ENCODE data around the gene FBF1. TPM values are rescaled to one million over a fixed set of nuclear protein-coding genes. Genes with fewer than 3 reads are reported as not detected.
"Not testable (repeated sequence)": the region's sequence is repeated elsewhere in the genome, so short reads cannot be mapped to it uniquely, and the experiment has no call there.

FBF1 gene
- polyA plus RNA-seq, 4 donors = 5.5 to 16.9 (median 10.8) TPM

DNA sequence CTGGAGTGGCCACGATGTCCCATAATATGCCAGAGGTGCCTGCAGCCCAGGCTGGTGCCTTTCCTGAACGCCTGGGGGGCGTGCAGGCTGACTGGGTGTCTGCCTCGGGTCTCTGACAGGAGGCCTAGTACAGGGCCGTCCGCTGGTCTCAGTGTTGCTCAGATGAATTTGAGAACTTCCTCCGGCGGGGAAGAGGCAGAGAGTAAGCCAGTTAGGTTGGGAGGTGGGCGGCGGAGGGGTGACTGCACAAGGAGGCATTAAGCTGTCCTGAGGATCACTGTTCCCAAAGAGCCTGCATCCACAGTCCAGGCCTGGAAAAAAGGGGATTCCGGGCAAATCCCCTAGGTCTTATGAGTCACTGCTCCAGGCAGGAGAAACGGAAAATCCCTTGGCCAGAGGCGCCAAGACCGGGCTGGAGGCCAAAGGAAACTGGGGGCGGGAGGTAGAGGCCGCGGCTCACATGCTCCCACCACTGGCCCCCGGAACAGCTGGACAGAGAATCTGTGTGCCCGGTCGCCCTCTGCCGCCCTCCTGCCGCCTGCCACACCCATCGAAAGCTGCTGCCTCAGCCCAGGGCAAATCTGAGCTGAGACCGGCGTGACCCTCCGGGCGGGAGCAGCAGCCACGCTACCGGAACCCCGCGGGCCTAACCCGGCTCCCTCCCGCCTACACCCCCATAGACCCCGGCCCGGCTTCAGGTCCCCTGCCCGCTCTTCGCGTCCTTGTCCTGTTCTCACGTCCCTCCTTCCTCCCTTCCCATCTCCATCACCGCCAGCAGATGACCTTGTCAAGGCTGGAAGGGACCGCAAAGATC is 63.7 kb downstream of the FBF1 start:
- DNase-seq (ENCODE audit: low read depth in 4 of 4, low spot score in 2 of 4) = peak in 1 of 4 donors; percentile 43

DNA sequence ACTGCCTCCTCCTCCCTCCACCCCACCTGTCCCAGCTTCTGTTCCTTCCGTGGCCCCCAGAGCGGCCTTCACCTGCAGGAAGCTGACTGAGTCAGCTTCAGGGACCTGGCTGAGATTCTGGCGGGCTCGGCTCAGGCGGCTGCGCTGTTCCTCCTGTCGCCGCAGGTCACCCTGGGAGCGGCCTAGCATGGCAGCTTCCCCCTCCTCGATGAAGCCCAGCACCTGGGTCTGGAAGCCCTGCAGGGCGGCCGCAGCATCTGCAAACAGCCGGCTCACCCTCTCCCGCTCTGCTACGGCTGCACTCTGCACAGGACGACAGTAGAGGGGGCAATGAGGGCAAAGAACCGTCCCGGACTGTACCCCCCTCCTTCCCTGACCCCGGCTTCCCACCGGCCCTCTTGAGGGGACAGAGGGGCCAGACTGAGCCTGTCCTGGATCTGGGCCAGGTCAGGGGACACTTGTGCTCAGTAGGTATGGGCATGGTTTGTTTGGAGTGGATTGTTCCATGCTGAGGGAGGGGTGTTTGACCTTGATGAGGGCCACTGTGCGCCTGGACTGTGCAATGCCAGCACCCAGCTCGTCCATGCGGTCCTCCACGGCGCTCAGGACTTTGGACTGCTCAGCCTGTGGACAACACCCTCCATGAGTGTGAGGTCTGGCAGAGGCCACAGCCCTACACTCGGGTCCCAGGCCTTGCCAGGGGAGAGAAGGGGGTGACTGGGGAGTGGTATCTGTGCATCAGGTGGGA is 64.5 kb downstream of the FBF1 start:
- no peak for DNase-seq (ENCODE audit: low read depth in 4 of 4, low spot score in 2 of 4)

DNA sequence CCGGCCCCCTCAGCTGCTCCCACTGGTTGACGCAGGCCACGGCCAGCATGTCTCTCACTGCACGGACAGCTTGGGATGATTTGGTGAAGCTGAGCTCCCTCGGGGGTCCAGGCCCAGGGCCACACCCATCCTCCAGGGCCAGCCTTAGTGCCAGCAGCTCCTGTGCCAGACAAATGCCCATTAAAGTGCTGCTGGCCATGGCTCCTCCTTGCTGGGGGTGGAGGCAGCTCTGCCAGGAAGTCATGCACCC is 65.0 kb downstream of the FBF1 start:
- DNase-seq (ENCODE audit: low read depth in 4 of 4, low spot score in 2 of 4) = no peak

DNA sequence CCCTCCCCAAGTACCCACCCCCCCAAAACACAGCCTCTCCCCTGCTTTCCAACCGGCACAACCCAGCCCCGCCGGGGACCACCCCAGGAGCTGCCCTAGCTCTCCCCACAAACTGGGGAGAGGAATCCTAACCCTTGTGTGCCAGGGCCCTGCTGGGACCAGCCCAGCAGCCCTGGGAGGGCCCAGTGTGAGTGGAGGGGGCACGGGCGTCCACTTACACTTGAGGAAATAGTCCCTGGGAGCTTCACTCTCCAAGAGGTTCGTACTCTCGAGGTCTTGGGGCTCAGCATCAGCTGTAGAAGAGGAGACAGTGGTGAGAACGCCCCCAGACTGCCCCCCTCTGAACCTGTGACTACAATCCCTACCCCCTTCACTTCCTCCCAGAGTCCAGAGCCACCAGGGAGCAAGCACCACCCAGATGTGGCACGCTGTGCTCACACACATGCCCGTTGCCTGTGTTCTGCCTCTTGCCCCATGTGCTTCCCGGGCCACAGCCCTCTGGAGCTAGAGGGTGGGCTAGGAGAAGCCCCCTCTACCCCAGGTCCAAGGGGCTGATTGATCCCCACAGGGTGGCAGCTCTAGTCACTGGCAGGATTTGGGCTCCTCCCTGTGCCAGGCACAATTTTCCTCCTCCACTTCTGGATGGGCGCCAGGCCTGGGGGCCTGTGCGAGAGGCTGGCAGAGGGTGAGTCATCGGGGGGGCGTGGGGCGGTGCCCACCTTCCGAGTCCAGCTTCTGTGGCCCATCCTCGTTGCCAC is 65.5 kb downstream of the FBF1 start:
- no peak for DNase-seq (ENCODE audit: low read depth in 4 of 4, low spot score in 2 of 4)

DNA sequence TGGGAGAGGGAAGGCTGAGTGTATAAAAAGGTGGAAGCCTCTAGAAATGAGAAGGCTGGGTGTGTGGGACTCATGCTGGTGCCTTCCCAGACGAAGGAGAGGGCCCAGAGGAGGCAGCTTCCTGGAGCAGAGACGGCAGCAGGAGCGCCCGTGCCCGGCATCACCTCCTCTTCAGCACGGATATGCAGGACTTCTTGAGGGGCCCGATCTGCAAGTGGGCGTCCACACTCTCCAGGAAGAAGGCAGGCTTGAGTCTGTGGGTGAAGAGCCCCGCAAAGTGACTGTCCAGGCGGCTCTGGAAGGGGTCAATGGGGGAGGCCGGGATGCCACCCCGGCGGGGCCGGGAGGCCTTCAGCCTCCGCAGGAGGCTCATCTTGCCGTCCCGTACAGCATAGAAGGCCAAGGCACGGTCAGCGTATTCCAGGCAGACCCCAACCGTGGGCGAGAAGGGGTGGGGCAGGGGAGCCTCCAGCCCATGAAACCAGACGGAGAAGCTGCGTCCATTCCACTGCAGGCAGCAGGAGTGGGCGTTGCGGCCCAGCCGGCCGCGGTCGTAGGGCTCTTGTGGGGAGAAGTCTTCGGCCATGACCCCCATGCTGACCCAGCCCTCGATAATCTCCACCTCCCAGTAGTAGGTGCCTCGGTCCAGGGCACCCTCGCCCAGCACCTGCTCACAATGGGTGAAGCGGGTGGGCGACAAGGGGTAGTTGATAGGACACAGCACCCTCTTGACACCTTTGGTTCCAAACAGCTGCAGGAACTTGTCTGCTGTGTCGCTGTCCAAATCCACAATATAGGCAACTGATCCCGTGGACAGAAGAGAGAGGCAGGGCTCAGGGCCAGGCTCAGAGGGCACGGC is 66.3 kb downstream of the FBF1 start:
- no peak for DNase-seq (ENCODE audit: low read depth in 4 of 4, low spot score in 2 of 4)

DNA sequence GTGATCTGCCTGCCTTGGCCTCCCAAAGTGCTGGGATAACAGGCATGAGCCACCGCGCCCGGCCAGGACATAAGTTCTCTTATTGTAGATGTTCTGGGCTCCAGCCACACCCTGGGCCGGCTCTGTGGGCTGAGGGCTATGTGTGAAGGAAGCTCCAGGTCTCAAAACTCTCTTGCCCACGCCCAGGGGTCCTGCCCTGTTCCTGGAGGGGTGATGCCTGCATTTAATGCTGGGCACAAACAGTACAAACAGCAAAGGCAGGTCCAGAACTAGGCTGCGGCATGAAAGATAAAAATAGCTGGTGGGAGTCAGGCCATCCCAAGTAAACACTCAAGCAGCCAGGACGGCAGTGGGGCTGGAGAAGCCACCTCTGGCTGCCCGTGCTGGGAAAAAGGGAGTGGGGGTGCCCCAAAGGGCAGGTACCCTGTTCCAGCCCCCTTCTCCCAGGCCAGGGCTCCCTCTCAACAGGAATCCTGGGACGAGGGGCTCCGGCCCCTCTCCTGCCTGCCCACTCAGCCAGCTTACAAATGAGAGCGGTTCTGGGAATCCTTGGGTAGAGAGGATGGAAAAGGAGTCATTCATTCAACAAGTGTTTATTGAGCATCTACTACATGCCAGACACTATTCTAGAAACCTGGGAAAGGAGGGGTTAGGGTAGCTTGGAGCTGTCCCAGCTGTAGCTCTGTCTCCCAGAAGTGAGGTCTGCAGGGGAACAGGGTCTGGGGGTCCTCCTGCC is 67.1 kb downstream of the FBF1 start:
- no peak for DNase-seq (ENCODE audit: low read depth in 4 of 4, low spot score in 2 of 4)

DNA sequence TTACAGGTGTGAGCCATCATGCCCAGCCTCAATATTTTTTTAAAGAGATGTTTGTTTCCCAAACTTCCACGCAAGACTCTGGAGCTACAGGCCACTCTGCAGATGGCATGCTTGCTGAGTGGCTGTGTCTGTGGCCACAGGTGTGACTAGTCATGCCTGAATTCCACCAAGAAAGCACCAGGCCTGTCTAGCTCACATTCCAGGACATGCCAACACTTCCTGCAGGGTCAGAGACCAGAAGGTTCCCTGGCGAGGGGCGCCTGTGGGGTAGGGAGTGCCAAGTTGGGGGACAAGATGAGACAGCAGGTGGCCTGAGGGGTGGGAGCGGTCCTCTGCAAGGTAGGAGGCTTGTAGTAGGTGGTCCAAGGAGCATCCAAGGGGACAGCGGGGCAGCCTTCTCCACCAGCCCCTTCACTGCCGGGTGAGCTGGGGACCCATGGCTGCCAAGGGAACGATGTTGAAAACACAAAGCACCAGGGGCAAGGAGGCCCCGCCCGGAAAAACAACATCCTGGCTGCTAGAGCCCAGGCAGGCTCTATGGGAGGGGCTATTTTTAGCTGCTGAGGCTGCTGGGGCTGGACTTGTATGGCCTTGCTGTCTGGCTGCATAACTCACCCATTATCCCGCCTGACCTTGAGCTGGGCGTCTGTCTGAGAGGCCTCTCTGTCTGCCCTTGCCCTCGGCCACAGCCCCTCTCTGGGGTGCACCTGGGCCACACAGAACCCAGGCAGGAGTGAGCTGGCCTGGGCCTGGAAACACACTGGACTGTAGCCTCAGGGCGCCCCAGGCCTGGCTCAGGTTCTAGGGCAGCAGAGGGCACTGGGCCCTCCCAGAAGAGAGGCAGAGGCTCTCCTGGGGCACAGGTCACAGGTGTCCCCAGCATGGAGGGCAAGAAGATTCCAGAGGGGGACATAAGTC is 68.1 kb downstream of the FBF1 start:
- no peak for DNase-seq (ENCODE audit: low read depth in 4 of 4, low spot score in 2 of 4)

DNA sequence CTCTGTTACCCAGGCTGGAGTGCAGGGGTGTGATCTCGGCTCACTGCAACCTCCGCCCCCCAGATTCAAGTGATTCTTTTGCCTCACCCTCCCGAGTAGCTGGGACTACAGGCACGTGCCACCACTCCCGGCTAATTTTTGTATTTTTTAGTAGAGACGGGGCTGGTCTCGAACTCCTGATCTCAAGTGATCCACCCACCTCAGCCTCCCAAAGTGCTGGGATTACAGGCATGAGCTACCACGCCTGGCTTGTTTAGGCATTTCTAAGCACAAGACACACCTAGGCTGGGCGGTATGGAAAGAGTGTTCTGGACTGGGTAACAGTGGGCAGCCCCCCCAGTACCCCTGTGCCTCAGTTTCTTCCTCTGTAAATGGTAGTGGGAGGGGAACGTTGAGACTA is 70.6 kb downstream of the FBF1 start:
- DNase-seq (ENCODE audit: low read depth in 4 of 4, low spot score in 2 of 4) = not testable (repeated sequence)

DNA sequence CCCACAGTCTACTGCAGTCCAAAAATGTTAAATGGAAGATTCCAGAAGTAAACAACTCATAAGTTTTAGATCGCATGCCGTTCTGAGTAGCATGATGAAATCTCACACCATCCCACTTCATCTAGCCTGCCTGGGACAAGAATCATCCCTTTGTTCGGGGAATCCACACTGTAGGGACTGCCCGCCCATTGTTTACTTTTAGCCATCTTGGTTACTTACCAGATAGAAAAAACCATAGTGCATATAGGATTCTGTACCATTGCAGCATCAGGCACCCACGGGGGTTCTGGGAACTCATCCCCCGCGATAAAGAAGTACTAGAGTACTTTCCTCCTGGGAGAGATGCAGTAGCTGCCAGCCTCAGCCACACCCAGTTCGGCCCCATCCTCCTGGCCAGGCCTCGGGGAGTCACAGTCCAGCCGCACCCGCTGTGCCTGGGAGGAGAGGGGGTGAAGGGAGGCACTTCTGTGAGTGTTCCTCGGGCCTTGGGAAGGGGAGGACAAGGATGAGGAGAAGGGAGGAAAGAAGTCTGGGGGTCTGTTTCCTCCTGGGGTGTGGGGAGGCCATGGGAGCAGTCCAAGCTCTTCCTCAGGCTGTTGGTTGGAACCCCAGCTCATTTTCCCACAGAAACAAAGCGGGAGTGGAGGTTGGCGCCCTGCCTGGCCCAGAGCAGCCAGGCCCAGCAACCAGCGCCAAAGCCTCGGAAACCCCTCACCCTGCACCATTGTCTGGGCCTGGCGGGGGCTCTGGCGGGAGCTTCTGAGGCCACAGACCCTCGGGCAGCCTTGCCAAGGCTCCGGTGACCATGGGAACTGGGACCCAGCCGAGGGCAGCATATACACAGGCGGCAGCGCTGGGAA is 71.3 kb downstream of the FBF1 start:
- DNase-seq (ENCODE audit: low read depth in 4 of 4, low spot score in 2 of 4) = no peak

DNA sequence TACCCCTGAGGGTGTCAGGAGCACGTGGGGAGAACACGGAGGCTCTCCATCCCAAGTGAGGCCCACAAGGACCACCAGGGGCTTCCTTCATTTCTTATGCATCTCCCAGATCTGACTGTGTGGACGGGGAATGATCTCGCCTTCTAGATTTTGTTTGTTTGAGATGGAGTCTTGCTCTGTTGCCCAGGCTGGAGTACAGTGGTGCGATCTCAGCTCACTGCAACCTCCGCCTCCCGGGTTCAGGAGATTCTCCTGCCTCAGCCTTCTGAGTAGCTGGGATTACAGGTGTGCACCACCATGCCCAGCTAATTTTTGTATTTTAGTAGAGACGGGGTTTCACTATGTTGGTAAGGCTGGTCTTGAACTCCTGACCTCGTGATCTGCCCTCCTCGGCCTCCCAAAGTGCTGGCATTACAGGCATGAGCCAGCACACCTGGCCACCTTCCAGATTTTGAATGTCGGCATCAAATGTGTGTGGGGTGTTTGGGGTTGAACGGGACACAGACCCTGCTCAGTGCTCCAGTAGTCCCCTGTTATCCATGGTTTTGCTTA is 72.0 kb downstream of the FBF1 start:
- DNase-seq (ENCODE audit: low read depth in 4 of 4, low spot score in 2 of 4) = not testable (repeated sequence)

DNA sequence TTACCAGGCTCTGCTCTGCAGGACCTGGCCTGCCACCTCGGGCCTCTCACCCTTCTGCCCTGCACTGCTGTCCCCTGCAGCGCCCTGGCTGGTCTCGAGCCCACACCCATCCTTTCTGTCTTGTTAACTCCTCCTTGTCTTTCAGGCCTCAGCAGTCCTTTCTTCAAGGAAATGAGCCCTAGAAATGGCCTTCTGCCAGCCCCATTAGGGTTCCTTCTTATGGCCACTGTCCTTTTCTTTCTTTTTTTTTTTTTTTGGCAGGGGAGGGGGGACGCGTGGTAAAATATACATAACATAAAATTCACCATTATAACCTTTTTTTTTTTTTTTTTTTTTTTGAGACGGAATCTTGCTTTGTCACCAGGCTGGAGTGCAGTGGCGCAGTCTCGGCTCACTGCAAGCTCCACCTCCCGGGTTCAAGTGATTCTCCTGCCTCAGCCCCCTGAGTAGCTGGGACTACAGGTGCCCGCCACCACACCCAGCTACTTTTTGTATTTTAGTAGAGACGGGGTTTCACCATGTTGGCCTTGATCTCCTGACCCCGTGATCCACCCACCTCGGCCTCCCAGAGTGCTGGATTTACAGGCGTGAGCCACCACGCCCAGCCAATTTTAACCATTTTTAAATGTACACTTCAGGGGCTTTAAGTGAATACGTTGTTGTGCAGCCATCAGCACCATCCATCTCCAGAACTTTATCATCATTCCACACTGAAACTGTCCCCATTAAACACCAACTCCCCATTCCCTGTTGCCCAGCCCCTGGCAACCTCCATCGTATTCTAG is 75.2 kb downstream of the FBF1 start:
- DNase-seq (ENCODE audit: low read depth in 4 of 4, low spot score in 2 of 4) = not testable (repeated sequence)

DNA sequence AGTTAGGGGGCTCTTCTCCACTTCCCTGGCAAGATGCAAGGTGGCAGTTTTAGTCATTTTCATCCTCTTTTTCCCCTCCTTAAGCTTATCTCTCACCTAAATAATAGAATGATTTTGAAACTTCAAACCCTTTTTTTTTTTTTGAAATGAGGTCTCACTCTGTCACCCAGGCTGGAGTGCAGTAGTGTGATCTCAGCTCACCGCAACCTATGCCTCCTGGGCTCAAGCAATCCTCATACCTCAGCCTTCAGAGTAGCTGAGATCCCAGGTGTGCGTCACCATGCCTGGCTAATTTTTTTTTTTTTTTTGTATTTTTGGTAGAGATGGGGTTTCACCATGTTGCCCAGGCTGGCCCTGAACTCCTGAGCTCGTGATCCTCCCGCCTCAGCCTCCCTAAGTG is 76.0 kb downstream of the FBF1 start:
- not testable (repeated sequence) for DNase-seq (ENCODE audit: low read depth in 4 of 4, low spot score in 2 of 4)

DNA sequence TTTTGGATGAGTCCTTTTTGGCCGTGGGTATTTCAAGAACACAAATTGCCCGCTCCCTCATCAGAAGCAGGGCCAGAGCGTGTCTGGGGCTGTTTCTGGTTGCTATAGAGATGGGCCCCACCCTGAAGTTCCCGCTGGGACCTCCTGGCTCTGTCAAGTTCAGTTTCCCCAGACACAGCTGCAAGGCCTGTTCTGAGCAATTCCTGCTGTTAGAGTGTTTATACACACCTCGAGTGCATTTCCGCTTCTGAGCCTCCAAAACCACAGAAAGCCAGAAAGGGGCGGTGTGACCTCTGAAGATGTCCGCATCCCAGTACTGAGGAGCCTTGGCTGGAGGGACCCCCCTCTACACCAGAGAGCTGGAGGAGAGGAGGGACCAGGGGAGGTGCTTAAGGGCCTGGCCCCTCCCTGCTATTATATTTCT is 76.4 kb downstream of the FBF1 start:
- DNase-seq (ENCODE audit: low read depth in 4 of 4, low spot score in 2 of 4) = peak in 1 of 4 donors; percentile 78

DNA sequence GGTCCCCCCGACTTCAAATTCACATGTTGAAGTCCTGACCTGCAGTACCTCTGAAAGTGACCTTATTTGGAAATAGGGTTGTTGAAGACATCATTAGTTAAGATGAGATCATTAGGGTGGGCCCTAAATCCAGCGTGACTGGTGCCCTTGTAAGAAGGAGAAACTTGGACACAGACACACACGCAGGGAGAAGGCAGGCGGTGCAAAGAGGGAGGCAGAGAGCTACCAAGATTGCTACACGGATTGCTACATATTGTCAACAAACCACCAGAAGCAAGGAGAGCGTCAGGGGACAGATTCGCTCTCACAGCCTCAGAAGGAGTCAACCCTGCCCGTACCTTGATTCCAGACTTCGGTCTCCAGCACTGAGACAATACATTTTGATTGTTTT is 78.9 kb downstream of the FBF1 start:
- no peak for DNase-seq (ENCODE audit: low read depth in 4 of 4, low spot score in 2 of 4)

All from left renal cortex interstitium (tissue), 4 donors.